GM12864 (cell line): ENCODE results near the gene CNGA4.
"Not testable (repeated sequence)": the region's sequence is repeated elsewhere in the genome, so short reads cannot be mapped to it uniquely, and the experiment has no call there.

Experiments used
- DNase-seq: peaks from one replicate; pipeline ENCODE4 v3.0.0-alpha.2; 2011; ENCODE audit warnings: low read depth
- H3K4me3 ChIP-seq: 2 replicates; pipeline ENCODE4 v1.5.1; 2011; ENCODE audit warnings: mild to moderate bottlenecking, low read depth, low read length, control low read depth
- TF ChIP-seq, protein P1 (sequence below): IDR thresholded peaks from 2 replicates; pipeline ENCODE4 v1.5.1; 2011; ENCODE audit warnings: low read depth, mild to moderate bottlenecking, moderate library complexity, low read length, control low read depth, inconsistent platforms; ENCODE audit errors: missing control alignments

The CNGA4 gene

DNA sequence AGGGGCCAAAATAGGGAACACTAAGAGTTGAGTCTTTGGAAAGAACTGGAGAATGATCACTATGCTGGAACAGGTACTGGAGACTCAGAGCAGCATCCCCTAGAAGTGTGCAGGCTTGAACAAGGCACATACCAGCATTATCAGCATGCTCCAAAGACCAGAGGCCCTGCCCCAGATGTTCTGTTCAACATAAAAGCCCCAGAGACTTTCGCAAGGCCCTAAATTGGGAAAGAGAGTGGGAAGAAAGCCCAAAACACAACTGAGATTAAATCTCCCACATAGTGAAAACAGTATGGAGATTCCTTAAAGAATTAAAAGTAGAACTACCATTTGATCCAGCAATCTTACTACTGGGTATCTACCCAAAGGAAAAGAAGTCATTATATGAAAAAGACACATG, 9.4 kb downstream of the CNGA4 start:
- TF ChIP-seq, protein P1, sequence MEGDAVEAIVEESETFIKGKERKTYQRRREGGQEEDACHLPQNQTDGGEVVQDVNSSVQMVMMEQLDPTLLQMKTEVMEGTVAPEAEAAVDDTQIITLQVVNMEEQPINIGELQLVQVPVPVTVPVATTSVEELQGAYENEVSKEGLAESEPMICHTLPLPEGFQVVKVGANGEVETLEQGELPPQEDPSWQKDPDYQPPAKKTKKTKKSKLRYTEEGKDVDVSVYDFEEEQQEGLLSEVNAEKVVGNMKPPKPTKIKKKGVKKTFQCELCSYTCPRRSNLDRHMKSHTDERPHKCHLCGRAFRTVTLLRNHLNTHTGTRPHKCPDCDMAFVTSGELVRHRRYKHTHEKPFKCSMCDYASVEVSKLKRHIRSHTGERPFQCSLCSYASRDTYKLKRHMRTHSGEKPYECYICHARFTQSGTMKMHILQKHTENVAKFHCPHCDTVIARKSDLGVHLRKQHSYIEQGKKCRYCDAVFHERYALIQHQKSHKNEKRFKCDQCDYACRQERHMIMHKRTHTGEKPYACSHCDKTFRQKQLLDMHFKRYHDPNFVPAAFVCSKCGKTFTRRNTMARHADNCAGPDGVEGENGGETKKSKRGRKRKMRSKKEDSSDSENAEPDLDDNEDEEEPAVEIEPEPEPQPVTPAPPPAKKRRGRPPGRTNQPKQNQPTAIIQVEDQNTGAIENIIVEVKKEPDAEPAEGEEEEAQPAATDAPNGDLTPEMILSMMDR = no peak
- DNase-seq = no peak
- no peak overlapping the region for H3K4me3 ChIP-seq

DNA sequence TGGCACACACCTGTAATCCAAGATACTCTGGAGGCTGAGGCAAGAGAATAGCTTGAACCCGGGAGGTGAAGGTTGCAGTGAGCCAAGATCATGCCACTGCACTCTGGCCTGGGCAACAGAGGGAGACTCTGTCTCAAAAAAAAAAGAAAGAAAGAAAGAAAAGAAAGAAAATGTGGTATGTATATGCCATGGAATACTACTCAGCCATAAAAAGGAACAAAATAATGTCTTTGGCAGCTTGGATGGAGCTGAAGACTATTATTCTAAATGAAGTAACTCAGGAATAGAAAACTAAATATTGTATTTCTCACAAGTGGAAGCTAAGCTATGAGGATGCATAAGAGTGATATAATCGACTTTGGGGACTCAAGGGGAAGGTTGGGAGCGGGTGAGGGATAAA, 10.0 kb downstream of the CNGA4 start:
- H3K4me3 ChIP-seq, DNase-seq: not testable (repeated sequence)

DNA sequence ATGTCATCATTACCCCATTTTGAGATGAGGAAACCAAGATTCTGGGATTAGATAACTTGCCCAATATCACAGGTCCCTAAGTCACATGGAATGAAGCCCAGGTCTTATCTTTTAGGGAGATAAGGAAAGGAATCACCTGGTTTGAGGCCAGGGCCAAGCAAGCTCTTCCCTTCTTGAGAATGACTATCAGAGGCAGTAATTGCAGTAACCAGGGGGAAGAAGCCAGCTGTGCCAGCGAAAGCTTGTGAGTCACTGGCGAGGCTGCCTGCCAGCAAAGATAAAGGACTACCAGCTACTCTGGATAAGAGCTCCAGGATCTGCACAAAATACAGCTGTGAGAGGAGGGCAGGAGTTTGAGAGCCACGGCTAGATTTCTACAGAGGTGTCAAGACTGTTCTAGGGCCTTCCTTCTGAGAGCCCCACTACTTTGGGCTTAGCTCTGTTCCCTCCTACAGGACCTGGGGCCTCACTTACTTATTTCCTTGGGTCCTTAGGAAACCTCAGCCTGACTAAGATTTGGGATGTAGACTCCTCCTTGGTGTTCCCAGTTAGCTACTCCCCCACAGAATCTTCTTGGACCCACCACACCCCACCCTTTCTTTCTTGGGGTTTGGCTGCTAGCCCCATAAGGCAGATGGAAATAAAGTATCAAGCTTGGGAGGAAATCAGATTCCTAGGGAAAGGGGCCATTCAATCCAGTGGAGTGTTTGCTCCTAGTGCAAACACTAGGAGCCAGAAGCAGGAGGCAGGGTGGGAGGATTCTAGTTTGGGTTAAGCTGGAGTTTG, 11.1 kb downstream of the CNGA4 start:
- DNase-seq = no peak
- no peak overlapping the region for H3K4me3 ChIP-seq
- TF ChIP-seq, protein P1 = no peak

DNA sequence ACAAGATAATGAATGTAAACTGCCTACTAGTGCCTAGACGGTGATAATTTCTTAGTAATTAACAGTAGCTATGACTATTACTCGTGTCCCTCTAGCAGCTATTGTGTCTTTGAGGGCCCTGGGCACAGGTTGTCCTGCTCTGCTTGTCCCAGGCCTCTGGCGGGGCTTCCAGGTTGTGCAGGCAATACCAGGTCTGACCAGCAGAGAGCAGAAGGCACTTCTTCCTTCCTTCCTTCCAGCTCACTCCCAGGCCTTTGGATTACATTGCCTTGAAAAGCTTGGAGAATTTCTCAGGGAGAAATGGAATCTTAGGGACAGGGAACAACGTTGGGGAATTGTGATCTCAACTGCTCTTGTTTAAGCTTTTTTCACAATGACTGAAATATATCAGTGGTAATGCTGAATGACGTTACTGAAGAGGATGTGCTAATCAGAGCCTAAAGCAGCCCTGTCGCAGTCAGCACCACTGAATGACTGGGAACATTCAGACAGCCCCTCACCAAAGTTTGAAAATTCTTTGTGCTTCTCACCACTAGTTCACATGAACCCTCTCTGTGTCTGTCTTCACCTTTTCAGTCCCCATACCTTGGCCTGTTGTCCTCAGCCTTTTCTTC, 12.3 kb downstream of the CNGA4 start:
- DNase-seq = no peak
- H3K4me3 ChIP-seq = no peak overlapping the region
- TF ChIP-seq, protein P1 = peak; percentile 93

DNA sequence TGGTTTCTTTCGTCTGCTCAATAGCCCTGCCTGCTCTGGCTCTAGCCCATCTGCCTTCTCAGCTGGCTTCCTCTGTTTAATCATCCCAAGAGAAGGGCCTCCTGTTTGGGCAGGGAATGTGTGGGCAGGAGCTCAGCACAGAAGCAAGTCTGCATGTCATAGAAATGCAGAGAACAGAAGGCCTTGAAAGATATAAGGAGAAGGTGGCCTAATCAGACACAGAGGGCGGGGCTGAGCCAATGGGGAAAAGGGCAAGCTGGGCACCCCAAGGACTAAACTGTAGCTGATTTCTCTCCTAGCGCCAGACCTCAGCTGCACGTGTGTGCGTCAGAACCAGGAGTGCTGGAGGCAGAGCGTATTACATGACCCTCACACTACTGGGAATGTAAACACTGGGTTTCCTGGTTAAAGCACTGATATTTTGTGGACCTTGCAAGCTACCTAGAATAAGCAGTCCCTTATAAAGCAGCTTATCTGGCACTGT, 13.1 kb downstream of the CNGA4 start:
- no peak for DNase-seq
- H3K4me3 ChIP-seq = no peak overlapping the region
- TF ChIP-seq, protein P1 = no peak

DNA sequence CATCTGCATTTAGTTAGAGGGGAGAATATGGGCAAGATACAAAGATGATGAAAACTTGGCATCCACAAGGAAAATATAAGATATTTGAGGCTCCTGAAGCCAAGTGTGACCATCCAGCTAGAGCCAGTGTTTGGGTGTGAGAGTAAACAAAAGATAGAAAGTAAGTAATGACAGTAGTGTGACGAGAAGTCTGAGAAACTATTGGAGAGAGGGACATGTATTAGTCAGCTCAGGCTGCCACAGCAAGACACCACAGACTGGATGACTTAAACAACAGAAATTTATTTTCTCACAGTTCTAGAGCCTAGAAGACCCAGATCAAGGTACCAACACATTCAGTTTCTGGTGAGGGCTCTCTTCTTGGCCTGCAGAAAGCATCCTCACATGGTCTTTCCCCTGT, 14.3 kb downstream of the CNGA4 start:
- TF ChIP-seq, protein P1 = no peak
- H3K4me3 ChIP-seq = no peak overlapping the region
- DNase-seq = no peak

DNA sequence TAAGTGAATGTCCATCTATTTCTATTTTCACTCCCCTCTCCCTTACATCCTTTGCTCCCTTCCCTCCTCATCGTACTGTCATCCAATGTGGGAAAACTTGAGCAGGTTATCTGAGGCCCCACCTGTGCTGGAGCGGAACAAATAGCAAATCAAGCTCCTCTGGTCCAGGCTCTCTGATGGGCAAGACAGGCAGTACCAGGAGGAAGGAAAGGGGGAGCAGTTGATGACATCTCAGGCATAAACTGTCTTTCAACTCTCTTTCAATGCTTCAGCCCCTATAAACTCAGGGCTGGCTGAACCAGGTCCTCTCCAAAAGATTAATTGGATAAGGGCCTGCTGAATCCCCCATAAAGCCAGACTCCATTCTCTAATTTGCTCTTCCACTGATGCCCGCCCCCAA, 19.3 kb downstream of the CNGA4 start:
- TF ChIP-seq, protein P1 = no peak
- H3K4me3 ChIP-seq = no peak overlapping the region
- no peak for DNase-seq
